ENCODE measurements around the gene COPB2.

GRCh38 chr3:139343895-139344856 is 45.3 kb downstream of the COPB2 start, which contains the start of gene MRPS22:
- TF ChIP-seq EZH2phosphoT487 (IDR thresholded peaks at IDR 0.05; ENCODE audit: borderline replicate concordance) (no peak), CTCF (IDR thresholded peaks at IDR 0.05 in 2 of 3, conservative IDR thresholded peaks at IDR 0.05 in 1 of 3; ENCODE audit: borderline replicate concordance in 1 of 3, insufficient read depth in 1 of 3, low read depth in 2 of 3, low read length in 2 of 3) (no peak), EZH2 (IDR thresholded peaks at IDR 0.05) (no peak), ZNF274 (IDR thresholded peaks at IDR 0.05; ENCODE audit: low read depth, low read length) (no peak), YY1 (IDR thresholded peaks at IDR 0.05; ENCODE audit: extremely low read depth, insufficient replicate concordance, low read depth, low read length) (peak; percentile 97), POLR2A (IDR thresholded peaks at IDR 0.05; ENCODE audit: borderline replicate concordance, extremely low read depth, insufficient read depth, insufficient read length) (no peak), SP1 (IDR thresholded peaks at IDR 0.05; ENCODE audit: low read depth) (peak; percentile 69), POLR2AphosphoS5 (IDR thresholded peaks at IDR 0.05; ENCODE audit: low read depth, low read length) (peak; percentile 79), RAD21 (IDR thresholded peaks at IDR 0.05; ENCODE audit: low read depth) (no peak), MAX (IDR thresholded peaks at IDR 0.05) (peak; percentile 68), SRF (IDR thresholded peaks at IDR 0.05; ENCODE audit: low read depth) (peak; percentile 48; the same call in 1 of the 2 replicates), REST (IDR thresholded peaks at IDR 0.05; ENCODE audit: low read depth) (no peak)
